ENCODE measurements around the gene SNRNP70.

DNA sequence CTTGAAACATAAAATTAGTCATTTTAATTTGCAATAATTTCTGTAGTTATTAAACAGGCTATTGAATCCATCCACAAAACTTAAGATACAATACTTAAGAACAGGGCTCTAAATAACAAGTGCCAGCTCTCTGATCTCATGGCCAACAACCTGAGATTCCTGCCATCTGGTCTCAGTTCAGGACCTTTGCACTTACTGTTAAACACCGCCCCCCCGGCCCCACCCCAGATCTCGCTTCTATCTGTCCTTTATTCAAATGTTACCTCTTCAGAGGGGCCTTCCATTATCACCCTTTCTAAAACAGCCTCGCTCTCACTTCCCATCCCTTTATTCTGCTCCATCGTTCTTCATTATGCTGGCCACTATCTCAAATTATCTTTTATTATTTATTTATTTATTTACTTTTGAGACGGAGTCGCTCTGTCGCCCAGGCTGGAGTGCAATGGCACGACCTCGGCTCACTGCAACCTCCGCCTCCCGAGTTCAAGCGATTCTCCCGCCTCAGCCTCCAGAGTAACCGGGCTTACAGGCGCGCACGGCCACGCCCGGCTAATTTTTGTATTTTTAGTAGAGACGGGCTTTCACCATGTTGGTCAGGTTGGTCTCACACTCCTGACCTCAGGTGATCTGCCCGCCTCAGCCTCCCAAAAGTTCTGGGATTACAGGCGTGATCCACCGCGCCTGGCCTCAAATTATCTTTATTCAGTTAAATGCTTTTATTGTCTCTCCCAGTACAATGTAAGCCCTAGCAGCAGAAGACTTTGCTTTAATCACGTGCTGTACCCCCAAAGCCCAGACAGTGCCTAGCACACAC is 838 bp upstream of the SNRNP70 start:
- TF ChIP-seq CTCF (IDR thresholded peaks at IDR 0.05; ENCODE audit: extremely low read depth in 1 of 2, insufficient read depth in 1 of 2, low read depth in 1 of 2, low read length in 2 of 2) = no peak
- TF ChIP-seq POLR2AphosphoS5 (IDR thresholded peaks at IDR 0.05; ENCODE audit: insufficient read depth, low read depth, low read length) = no peak
